GM21528 (cell line): Measurements from ENCODE around the gene SERPINC1.
"Not testable (repeated sequence)": the region's sequence is repeated elsewhere in the genome, so short reads cannot be mapped to it uniquely, and the experiment has no call there.

Experiments
- ATAC-seq: cut with Tn5 transposase; IDR thresholded peaks from one replicate; pipeline ENCODE4 v1.9.1; 2021; ENCODE audit warnings: mild to moderate bottlenecking, moderate library complexity; ENCODE audit not compliant: unreplicated experiment, low FRiP score

The SERPINC1 gene

GRCh38 chr1:173917149-173917548 is at the start of gene SERPINC1:
SERPINC1 (minus strand) TSS chr1:173917327; CDS start chr1:173917259, 68 bp downstream.
- ATAC-seq, result no peak

GRCh38 chr1:173965896-173966295 is 48.8 kb upstream of the SERPINC1 start:
- ATAC-seq, result not testable (repeated sequence)

- no peak for ATAC-seq
These were observed 46.4 kb upstream of the SERPINC1 start for GRCh38 chr1:173963477-173963876.

- no peak for ATAC-seq
These were observed 43.5 kb upstream of the SERPINC1 start for GRCh38 chr1:173960625-173961024.

- no peak for ATAC-seq
These were observed 37.1 kb upstream of the SERPINC1 start for GRCh38 chr1:173954179-173954578.

- no peak for ATAC-seq
These were observed 31.5 kb upstream of the SERPINC1 start for GRCh38 chr1:173948594-173948993.

GRCh38 chr1:173946380-173946921 is 29.3 kb upstream of the SERPINC1 start:
- ATAC-seq, result no peak

- no peak for ATAC-seq
These were observed 19.9 kb upstream of the SERPINC1 start for GRCh38 chr1:173937062-173937461.

GRCh38 chr1:173934440-173934839 is 17.3 kb upstream of the SERPINC1 start:
- ATAC-seq, result no peak

- ATAC-seq, result not testable (repeated sequence)
These were observed 13.4 kb upstream of the SERPINC1 start for GRCh38 chr1:173930541-173930940.

- ATAC-seq, result no peak
These were observed 8.4 kb upstream of the SERPINC1 start for GRCh38 chr1:173925306-173926242.

GRCh38 chr1:173920861-173921260 is 3.7 kb upstream of the SERPINC1 start:
- ATAC-seq, result no peak

GRCh38 chr1:173917635-173918493 is 737 bp upstream of the SERPINC1 start:
- no peak for ATAC-seq

- no peak for ATAC-seq
These were observed 460 bp downstream of the SERPINC1 start for GRCh38 chr1:173916667-173917066.

- ATAC-seq, result no peak
These were observed 1.5 kb downstream of the SERPINC1 start for GRCh38 chr1:173915596-173915995.

GRCh38 chr1:173914366-173914871 is 2.7 kb downstream of the SERPINC1 start:
- ATAC-seq, result no peak

- ATAC-seq, result no peak
These were observed 4.0 kb downstream of the SERPINC1 start for GRCh38 chr1:173913111-173913510.

- no peak for ATAC-seq
These were observed 13.1 kb downstream of the SERPINC1 start for GRCh38 chr1:173903827-173904531.

GRCh38 chr1:173900992-173901391 is 16.1 kb downstream of the SERPINC1 start:
- no peak for ATAC-seq

GRCh38 chr1:173900427-173900826 is 16.7 kb downstream of the SERPINC1 start:
- ATAC-seq, result no peak
